HG03135 (cell line): Measurements from ENCODE around the gene RIGI.
"Not testable (repeated sequence)": the region's sequence is repeated elsewhere in the genome, so short reads cannot be mapped to it uniquely, and the experiment has no call there.

Experiments
- ATAC-seq: cut with Tn5 transposase; IDR thresholded peaks from one replicate; pipeline ENCODE4 v1.9.1; 2021; ENCODE audit warnings: mild to moderate bottlenecking, moderate library complexity; ENCODE audit not compliant: unreplicated experiment

Gene RIGI

GRCh38 chr9:32526041-32526706 is at the start of gene RIGI:
Gene RIGI (minus strand): TSS chr9:32526196. CDS start chr9:32526166, 30 bp downstream.
- ATAC-seq: peak; percentile 54

- no peak for ATAC-seq
Measured at GRCh38 chr9:32574858-32575257, 48.9 kb upstream of the RIGI start.

GRCh38 chr9:32573821-32574220 is 47.8 kb upstream of the RIGI start:
- no peak for ATAC-seq

GRCh38 chr9:32572900-32573523 is 47.0 kb upstream of the RIGI start, which contains the start of gene NDUFB6:
Gene NDUFB6 (minus strand): TSS chr9:32573159. CDS start chr9:32573060, 99 bp downstream.
- peak; percentile 85 for ATAC-seq

GRCh38 chr9:32571969-32572899 is 46.2 kb upstream of the RIGI start:
- ATAC-seq: peak; percentile 90

GRCh38 chr9:32570262-32570661 is 44.3 kb upstream of the RIGI start:
- no peak for ATAC-seq

GRCh38 chr9:32566770-32567169 is 40.8 kb upstream of the RIGI start:
- ATAC-seq: no peak

GRCh38 chr9:32565967-32566366 is 40.0 kb upstream of the RIGI start:
- no peak for ATAC-seq

- ATAC-seq: no peak
Measured at GRCh38 chr9:32558408-32558934, 32.5 kb upstream of the RIGI start.

- ATAC-seq: no peak
Measured at GRCh38 chr9:32554591-32554990, 28.6 kb upstream of the RIGI start.

GRCh38 chr9:32554107-32554506 is 28.1 kb upstream of the RIGI start:
- no peak for ATAC-seq

GRCh38 chr9:32552172-32552872 is 26.3 kb upstream of the RIGI start, which contains the start of the genes SMIM27 and TOPORS:
Gene SMIM27 (plus strand): TSS chr9:32552327. CDS start chr9:32552435, 108 bp downstream.
Gene TOPORS (minus strand): TSS chr9:32552586. CDS start chr9:32552436, 150 bp downstream.
- ATAC-seq: peak; percentile 72

GRCh38 chr9:32551276-32552051 is 25.5 kb upstream of the RIGI start:
- ATAC-seq: no peak

GRCh38 chr9:32550562-32551275 is 24.7 kb upstream of the RIGI start:
- ATAC-seq: peak; percentile 65

- ATAC-seq: no peak
Measured at GRCh38 chr9:32550150-32550561, 24.2 kb upstream of the RIGI start.

GRCh38 chr9:32548213-32548612 is 22.2 kb upstream of the RIGI start:
- not testable (repeated sequence) for ATAC-seq

- ATAC-seq: no peak
Measured at GRCh38 chr9:32545884-32546283, 19.9 kb upstream of the RIGI start.

- ATAC-seq: no peak
Measured at GRCh38 chr9:32543047-32543446, 17.1 kb upstream of the RIGI start.

- no peak for ATAC-seq
Measured at GRCh38 chr9:32533816-32534215, 7.8 kb upstream of the RIGI start.
